CD4-positive, alpha-beta T cell treated with Interleukin-6 at 100 ng/mL for 8 hours (primary cell): ENCODE data around the gene CNST.
A peak's percentile ranks its signal among the peaks of the same experiment; 100 is the strongest.
"Not testable (repeated sequence)": the region's sequence is repeated elsewhere in the genome, so short reads cannot be mapped to it uniquely, and the experiment has no call there.

Source experiments
- DNase-seq: peaks from one replicate; pipeline ENCODE4 v3.0.0-alpha.2; 2020; ENCODE audit warnings: mixed read lengths, low spot score

CNST gene

DNA sequence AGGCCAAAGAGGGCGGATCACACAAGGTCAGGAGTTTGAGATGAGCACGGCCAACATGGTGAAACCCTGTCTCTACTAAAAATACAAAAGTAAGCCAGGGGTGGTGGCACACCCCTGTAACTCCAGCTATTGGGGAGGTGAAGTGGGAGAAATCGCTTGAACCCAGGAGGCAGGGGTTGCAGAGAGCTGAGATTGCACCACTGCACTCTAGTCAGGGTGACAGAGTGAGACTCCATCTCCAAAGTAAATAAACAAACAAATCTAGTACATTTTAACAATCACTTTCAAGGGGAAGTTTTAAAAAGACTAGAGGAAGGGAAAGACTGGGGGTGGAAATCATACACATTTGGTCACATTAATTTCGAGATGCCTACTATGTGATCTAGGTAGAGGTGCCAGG, 6.9 kb upstream of the CNST start:
- DNase-seq: no peak

DNA sequence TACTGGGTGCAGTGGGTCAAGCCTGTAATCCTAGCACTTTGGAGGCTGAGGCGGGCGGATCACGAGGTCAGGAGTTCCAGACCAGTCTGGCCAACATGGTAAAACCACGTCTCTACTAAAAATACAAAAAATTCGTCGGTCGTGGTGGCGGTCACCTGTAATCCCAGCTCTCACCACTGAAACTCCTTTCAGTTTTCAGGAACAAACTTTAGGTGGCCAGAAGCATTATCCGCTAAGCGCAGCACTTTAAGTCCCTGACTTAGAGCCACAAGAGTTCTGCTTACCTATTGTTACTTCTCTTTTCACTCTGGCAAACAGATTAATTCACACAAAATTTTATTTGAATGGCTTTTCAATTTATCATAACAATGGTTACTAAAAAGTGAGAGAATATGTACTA, 5.4 kb upstream of the CNST start:
- DNase-seq: not testable (repeated sequence)

DNA sequence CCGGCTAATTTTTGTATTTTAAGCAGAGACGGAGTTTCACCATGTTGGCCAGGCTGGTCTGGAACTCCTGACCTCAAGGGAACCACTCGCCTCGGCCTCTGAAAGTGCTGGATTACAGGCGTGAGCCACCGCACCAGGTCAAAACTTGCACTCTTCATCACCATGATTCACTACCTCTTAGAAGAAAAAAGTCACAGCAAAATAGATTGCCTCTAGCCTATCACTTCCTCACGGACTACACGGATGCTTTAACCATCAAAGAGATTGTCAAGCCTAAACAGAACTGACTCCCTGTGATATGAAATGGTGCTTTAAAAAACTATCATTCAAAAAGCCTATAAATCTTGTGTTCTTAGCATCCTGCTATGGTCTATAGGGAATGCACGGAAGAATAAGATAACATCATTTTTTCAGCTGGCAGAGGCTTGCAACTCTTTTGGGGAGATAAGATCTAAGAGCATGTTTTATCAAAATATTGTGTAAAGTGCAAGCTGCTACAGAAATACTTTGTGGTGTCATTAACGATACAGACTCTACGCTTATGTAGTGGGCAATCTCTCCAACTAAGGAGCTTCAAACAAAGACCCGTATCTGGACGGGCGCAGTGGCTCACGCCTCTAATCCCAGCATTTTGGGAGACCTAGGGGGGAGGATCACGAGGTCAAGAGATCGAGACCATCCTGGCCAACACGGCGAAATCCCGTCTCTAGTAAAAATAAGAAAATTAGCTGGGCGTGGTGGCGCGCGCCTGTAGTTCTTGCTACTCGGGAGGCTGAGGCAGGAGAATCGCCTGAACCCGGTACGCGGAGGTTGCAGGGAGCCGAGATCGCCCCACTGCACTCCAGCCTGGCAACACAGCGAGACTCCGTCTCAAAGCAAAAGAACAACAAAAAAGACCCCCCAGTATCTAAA, 1.2 kb upstream of the CNST start:
- no peak for DNase-seq

DNA sequence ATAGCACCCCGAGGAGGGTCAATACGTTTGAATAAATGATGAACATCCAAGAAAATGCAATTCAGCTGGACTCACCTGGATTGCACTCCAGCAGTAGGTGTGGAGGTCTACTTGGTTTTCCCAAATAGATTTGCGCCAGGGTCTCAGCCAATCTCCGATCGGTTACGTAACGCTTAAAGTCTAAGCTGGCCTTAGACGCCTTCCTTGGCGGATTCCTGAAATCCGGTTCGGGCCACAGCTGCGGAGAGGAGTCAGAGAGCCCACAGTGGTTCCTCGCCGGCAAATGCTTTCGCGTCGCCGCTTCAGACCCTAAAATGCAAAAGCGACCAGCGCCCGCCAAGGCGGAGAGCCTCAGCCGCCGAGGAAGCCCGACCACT, 517 bp upstream of the CNST start:
- no peak for DNase-seq

DNA sequence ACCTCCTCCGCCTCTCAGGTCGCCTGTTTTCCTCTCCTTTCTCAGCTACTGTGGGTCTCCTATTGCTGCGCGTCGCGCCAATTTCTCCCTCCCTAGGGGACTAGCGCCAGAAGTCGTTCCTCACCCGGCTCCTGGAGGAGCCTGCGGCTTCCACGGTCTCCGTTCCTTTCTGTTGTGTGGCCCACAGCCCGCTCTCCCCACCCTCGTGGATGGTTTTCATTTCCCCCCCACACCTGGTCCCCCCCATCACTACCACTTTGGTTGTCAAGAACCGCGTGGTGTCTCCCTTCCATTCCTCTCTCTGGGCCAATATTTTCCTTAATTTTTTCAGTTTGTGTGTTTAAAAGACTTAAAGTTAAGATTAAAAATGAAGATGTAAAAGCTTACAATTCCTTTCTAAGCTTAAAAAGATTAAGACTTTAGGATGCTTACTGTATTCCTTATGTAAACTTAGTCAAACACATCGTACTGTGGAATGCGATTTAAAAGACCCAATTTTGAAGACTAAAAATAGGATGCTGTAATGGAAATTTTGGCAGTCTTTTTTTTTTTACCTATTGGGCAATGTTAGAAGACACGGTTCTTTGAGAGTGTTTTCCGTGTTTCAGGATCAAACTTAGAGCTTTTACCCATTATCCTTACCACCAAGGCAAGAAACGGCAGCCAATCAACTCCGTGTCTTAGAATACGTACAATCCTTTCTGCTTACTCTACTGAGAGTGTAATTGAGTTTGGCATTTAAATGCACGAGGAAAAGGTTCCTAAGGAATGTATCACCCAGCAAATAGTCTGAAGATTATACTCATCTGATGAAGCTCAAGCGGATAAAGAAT, 773 bp downstream of the CNST start:
- DNase-seq: peak; percentile 20

DNA sequence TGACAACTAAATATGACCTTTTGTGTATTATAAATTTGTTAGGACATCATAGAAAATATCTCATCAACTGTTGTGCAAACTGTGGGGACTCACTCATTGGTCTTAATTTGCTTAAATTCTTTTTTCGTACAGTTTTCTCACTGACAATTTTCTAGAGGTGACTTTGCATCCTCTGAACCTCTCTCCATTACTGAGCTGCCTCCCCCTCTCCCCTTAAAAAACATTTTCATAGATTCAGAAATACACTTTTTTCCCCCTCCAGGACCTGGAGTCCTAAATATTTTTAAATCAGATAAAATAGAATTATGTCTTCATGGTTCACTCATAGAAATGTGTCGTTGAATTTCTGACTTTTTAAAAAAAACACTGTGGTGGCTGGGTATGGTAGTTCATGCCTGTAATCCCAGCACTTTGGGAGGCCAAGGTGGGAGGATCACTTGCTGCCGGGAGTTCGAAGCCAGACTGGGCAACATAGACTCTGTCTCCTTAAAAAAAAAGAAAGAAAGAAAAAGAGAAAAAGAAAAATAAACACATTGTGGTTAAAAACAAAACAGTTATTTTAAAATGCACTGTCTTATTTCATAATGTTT, 1.5 kb downstream of the CNST start:
- no peak for DNase-seq

DNA sequence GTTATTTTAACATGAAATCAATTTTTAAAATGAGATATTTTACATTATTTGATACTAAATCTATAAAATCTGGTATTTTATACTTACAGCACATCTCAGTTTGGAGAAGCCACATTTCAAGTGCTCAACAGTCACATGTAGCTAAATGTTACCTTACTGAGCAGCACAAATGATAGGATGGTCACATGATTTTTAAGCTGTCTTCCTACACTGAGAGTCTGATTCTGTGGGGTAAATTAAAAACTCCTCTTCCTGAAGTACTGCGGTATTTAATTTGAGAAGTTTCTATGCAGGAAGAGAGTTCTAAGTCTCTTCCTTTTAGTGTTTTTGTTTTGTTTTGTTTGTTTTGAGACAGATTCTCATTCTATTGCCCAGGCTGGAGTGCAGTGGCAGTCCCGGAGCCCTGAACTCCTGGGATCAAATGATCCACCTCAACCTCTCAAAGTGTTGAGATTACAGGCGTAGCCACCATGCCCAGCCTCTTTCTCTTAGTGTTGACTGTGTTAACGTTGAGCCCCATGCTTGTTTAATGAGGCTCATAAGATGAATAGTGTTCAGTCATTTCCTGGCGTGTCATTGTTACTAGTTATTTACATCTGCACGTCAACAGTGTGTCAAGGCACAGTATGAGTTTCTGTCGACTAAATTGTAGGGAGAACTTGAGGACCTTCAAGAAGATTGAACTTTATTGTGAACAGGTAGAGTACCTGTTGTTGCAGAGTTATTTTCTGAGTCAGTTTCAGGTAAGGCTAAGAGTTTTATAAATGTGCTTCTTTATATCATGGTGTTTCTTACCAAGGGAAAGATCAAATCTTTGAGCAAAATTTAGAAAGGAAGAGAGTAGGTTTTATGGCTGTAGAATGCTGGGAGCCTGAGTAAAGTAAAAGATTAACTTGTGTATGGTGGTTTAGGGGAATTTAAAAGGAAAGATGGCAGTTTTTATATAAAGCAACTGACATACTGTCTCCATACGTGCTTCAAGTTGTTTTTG, 3.3 kb downstream of the CNST start:
- peak; percentile 42 for DNase-seq

DNA sequence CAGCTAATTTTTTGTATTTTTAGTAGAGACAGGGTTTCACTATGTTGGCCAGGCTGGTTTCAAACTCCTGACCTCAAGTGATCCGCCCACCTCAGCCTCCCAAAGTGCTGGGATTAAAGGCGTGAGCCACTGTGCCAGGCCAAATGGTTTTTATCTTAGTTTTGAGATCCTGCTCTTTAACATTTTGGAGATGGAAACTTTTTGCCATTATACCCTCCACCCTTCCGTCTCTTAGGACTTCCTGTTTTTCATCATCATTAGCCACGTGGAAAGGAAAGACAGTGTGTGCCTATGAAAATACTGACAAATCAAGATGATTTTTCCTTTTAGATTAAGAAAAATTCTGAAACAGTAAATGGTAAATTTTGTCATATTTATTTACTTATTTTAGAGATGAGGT, 5.1 kb downstream of the CNST start:
- DNase-seq: peak; percentile 18

DNA sequence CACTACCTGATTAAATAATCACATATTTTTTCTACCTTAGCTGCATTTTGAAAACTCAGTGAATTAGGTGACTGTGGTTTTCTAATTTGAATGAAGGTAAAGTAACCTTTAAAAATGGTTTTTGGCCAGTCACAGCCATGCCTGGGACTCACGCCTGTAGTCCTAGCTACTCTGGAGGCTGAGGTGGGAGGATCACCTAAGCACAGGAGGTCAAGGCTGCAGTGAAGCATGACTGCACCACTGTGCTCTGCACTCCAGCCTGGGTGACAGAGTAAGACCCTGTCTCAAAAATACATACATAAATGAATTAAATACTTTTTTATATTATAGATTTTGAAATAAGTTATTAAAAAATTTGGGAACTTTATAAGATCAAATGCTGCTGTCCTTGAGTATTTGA, 5.7 kb downstream of the CNST start:
- DNase-seq: no peak

DNA sequence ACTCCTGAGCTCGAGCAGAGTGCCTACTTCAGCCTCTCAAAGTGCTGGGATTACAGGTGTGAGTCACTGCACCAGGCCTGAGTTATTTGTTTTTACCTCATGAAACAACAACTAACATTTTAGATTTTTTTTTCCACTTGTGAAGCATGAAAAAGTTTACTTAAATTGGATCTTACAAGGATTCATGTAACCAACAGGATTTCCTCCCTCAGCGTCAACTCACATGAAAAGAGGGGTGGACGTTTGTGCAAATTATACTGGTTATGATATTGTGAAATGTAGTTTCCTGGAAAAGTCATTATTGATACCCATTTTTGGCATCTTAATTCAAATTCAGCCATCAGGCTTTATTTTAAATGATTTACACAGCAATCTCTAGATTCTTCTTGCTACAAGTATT, 6.5 kb downstream of the CNST start:
- DNase-seq: no peak

DNA sequence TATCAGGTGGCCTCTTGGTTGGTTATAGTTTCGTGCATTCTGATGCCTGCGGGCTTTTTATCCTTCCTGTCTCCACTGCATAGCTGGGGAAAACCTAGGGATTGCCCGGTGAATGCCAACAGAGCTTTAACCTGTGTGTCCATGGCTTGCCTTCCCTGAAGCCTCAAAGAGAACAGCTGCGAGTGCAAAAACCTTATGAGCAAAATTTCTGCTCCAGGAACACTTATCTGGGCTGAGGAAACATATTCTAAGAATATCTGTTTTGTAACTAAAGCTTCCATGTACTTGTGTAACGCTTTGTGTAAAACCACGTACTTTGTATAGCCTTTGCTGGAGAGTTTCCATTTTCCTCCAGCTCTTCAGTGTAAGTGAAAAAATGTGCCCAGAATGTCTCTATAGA, 7.2 kb downstream of the CNST start:
- no peak for DNase-seq

DNA sequence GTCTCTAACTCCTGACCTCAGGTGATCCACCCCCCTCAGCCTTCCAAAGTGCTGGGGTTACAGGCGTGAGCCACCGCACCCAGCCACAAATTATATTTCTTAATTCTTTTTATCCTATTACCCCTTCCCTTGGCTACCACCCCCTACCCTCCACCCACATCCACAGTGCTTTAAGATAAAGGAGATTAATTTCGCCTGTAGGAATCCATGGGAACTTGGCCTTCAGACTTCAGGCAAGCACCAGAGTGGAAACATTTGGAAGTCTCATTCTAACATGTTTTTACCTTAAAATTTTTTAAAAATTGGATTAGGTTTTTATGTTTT, 10.4 kb downstream of the CNST start:
- DNase-seq: no peak

DNA sequence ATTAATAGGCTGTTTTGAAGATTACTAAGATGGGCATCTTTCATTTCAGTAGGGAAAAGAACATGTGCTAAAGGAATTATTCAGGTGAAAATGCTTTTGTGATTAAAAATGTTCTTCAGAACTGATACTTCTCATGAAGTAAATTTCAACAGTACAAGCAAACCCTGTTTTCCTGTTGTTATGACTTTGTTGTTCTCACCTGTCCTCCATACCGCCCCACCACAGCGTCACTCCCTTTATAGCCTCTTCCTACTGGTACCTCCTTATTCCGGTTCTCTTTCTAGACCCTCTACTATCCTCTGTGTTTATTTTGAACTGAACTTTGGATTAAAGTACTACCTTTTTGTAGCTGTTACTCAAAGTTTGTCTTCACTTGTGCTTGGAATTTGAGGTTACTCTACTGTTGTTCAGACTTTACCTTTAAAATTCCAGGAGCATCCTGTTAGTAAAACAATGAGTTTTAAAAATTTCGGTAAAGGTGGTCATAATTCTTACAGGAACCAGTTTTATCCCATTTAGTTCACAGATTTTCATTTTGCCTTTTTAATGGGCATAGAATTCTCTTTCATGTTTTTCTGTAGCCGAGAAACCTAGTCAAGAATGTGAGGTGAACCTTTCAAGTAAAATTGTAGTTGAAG, 10.9 kb downstream of the CNST start:
- peak; percentile 12 for DNase-seq

DNA sequence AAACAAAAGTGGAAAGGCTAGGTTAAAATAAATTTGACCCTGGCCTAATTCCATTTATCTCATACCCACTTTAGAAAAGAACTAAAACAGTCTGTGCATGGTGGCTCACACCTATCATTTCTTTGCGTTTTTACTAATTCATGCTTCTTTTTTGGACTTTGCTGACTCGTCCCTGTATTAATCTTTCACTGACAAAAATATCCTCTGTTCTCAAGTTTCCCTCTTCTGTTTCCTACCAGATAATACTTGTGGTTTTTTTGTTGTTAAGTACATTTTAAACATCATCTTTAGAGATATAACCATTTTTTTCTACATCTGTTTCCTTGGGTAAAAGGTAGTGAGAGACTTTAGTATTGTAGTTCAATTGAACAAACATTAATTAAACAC, 11.5 kb downstream of the CNST start:
- no peak for DNase-seq

DNA sequence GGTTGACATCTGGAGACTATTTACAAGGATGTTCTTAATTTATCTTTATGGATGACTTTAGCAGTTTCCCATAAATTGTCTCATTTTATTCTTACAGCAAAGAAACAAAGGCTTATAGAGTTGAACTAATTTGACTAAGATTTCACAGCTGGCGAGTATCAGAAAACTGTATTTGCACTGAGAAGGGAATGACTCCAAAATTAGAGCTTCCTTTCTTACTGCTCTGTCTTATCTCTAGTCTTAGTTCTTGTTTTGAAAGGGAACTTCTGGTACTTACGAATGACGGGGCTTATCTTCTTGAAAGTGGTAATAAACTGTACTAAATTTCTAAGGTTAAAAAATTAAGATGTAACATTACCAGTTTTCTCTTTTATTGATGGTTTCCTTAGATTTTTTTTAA, 13.6 kb downstream of the CNST start:
- no peak for DNase-seq

DNA sequence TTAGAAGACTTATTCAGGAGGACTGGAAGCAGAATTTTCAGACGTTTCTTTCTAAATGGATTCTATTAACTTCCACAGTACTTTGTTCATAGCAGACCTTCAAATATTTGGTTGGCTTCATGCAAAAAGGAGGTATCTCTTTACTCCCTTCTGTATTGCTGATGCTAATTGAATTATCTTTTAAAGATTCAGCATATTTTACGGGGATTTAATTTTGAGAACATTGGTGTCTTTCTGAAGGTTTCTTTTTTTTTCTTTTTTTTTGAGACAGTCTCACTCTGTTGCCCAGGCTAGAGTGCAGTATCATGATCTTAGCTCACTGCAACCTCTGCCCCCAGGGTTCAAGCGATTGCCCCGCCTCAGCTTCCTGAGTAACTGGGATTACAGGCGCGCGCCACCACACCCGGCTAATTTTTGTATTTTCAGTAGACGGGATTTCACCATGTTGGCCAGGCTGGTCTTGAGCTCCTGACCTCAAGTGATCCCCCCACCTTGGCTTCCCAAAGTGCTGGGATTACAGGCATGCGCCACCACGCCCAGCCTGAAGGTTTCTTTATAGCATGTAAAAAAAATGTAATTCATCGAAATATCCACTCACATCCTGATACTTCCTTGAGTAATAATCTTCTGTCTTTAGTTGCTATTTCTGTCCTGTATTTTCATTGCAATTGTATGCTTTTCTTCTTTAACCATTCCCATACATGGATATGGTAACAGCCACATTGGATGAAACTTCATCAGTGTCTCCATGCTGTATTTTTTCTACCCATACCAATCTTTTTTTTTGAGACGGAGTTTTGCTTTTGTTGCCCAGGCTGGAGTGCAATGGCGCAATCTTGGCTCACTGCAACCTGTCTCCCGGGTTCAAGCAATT, 14.5 kb downstream of the CNST start:
- no peak for DNase-seq

DNA sequence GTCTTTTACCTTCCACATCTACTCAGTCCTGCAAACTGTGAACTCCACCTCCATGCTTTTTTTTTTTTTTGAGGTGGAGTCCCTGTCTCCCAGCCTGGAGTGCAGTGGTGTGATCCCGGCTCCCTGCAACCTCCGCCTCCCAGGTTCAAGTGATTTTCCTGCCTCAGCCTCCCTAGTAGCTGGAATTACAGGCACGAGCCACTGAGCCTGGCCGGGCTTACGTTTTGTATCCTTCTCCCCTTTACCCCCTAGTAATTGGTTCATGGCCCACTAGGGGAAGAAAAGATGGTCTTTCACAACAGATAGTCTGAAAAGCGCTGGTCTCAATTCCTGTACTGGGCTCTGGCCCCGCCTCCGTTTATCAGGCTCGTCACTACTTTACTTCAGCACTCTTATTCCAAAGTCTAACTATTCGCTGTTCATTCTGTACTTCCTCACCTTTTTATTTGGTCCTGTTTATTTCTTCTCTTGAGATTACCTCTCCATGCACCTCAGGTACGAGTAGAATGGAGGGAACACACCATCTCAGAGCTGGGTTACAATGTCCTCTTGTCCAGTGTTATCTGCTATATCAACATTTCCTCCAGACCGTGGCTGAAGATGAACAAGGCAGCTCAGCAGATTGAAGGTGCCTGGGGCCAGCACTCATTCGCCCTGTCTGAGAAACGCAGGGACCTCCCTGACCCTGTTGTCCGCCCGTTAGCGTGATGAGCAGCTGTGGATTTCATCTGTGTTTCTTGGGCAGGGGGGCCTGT, 16.2 kb downstream of the CNST start:
- no peak for DNase-seq

DNA sequence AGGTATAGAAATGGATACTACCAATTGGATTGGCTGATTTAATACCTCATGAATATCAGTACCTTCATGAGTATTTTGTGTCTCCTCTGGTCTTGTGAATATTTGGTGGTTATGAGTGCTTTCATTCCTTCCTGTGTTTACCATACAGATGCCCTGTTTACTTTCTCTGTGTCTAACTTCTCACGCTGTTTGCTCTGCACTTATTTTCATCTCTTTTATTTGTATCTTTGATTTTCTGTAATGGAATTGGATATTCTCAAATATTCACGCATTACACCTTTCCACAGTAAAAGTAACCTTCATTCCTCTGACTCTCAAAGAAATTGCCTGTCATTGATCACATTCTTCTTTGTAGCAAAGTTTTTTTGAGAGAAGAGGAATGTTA, 16.8 kb downstream of the CNST start:
- no peak for DNase-seq

DNA sequence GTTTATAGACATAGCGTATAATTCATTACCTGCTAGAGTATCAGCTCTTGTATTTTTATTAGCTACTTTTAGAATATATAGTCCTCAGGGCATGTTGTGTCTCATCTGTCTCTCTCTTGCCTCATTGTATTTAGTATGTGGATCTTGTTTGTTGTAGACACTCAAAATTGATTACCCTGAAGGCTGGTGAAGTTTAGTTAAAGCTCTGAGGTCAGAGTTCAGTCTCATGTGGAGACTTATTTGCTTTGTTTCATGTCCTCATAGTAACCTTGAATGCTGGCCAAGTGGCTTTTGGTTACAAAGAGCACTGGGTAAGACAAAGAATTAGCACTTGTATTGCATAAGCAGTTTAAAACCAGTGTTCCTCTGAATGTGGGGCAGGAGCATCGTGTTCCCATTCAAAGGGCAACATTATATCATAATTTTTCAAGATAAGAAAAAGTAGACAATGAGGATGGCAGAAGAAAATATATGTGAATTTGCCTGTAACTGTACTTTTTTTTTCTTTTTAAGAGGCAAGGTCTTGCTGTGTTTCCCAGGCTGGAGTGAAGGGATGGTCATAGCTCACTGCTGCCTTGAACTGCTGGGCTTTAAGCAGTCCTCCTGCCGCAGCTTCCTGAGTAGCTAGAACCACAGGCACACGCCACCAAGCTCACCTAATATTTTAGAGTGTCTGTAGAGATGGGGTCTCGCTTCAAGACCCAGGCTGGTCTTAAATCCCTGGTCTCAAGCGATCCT, 17.4 kb downstream of the CNST start:
- DNase-seq: no peak
